ENCODE measurements around the gene NCOA1.

DNA sequence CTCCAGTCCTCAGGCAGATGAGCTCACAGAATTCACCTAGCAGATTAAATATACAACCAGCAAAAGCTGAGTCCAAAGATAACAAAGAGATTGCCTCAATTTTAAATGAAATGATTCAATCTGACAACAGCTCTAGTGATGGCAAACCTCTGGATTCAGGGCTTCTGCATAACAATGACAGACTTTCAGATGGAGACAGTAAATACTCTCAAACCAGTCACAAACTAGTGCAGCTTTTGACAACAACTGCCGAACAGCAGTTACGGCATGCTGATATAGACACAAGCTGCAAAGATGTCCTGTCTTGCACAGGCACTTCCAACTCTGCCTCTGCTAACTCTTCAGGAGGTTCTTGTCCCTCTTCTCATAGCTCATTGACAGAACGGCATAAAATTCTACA is 216.1 kb downstream of the NCOA1 start:
- TF ChIP-seq, protein P1, sequence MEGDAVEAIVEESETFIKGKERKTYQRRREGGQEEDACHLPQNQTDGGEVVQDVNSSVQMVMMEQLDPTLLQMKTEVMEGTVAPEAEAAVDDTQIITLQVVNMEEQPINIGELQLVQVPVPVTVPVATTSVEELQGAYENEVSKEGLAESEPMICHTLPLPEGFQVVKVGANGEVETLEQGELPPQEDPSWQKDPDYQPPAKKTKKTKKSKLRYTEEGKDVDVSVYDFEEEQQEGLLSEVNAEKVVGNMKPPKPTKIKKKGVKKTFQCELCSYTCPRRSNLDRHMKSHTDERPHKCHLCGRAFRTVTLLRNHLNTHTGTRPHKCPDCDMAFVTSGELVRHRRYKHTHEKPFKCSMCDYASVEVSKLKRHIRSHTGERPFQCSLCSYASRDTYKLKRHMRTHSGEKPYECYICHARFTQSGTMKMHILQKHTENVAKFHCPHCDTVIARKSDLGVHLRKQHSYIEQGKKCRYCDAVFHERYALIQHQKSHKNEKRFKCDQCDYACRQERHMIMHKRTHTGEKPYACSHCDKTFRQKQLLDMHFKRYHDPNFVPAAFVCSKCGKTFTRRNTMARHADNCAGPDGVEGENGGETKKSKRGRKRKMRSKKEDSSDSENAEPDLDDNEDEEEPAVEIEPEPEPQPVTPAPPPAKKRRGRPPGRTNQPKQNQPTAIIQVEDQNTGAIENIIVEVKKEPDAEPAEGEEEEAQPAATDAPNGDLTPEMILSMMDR (IDR thresholded peaks at IDR 0.05) = no peak
- TF ChIP-seq POLR2AphosphoS5 (IDR thresholded peaks at IDR 0.05) (no peak), POLR2A (IDR thresholded peaks at IDR 0.05) (no peak)

All from gastroesophageal sphincter (tissue), 3 donors.